Stimulated activated CD4-positive, alpha-beta T cell treated with anti-CD3 and anti-CD28 coated beads, Interleukin-12 subunit alpha, Interleukin-12 subunit beta, amount 100 ng/mL, for 4 hours (primary cell): ENCODE measurements around the gene SPC24.
A peak's percentile ranks its signal among the peaks of the same experiment; 100 is the strongest.

Experiments
- DNase-seq: peaks from one replicate; pipeline ENCODE4 v3.0.0-alpha.2; 2020

SPC24 gene

DNA sequence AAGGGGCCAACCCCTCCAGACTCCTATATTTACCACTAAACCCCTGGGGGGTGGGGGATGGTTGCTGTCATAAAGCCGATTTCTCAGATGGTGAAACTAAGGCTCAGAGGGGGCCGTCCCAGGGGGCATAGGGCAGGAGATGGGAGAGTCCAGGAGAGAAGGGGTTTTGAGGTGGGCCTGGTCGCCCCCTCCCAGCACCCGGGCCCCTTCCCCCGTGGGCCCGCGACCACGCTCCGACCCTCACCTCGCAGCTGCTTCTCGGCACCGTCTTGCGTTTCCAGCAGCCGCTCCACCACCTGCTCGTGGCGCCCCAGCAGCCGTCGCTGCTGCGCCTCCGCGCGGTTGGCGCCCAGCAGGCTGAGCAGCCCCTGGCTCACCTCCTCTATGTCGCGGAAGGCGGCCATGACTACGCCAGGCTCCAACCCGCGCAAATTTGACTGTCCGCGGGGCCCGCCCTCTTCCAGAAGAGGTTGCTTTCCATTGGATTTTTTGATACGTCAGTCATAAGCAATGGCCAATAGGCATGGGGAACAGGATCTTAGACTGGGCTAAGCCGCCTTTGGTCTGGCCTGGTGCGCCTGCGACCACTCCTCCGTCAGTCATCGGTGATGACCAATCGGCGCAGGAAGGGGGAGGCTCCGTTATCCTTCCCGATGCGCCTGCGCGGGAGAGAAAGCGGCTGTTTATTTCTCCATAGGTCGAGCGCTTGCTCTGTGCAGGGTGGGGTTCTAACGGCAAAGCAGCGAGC, at the start of gene SPC24:
Gene SPC24 (minus strand): TSS at position 410 of the 748 bp plus-strand sequence. CDS start 6 bp downstream, at position 404.
- DNase-seq, result peak; percentile 85

- no peak for DNase-seq
Observed at GRCh38 chr19:11204943-11205349, 49.4 kb upstream of the SPC24 start.

- no peak for DNase-seq
Observed at GRCh38 chr19:11204076-11204602, 48.6 kb upstream of the SPC24 start.

GRCh38 chr19:11203194-11204075, 47.9 kb upstream of the SPC24 start:
- DNase-seq, result peak; percentile 44

GRCh38 chr19:11202488-11203193, 47.1 kb upstream of the SPC24 start:
- DNase-seq, result no peak

GRCh38 chr19:11201791-11202190, 46.2 kb upstream of the SPC24 start:
- no peak for DNase-seq

DNA sequence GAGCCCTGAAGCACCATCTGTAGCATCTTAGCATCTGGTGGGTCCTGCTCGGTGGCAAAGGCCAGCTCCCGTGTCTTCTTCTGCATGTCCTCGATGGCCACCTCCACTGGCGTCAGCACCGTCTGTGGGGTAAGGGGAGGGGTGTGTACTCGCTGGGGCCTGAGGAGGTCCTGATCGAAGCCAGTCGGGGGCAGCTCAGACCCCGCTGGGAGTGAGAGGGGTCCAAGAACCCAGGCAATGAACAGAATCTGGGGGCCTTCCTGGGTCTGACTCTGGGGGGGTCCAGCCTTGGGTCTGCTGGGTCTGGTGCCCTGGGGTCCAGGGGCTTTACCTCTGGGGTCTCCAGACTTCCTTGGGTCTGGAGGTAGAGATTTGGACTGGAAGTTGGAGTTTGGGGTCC, 45.3 kb upstream of the SPC24 start:
- DNase-seq, result no peak

DNA sequence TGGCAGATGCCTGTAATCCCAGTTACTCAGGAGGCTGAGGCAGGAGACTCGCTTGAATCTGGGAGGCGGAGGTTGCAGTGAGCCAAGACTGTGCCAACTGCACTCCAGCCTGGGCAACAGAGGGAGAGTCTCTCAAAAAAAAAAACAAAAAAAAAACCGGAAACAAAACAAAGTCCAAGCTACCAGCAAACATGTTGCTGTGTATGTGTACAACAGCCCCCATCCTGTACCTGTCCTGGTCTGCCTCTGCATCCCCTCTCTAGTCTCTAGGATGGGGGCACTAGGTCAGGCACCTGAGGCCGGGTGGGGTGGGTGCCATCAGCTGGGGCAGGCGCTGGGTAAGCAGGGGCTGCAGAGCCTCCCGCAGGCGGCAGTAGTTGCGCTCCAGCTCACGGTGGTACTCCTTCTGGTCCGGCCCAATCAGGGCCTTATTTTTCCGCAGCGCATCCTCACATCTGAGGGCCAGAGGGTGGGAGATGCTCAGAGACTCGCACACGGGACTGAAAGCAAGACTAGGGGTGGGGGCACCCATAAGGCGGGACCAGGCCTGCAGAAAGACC, 44.5 kb upstream of the SPC24 start:
- DNase-seq, result no peak

- DNase-seq, result no peak
Observed at GRCh38 chr19:11199517-11199916, 43.9 kb upstream of the SPC24 start.

GRCh38 chr19:11198769-11199424, 43.3 kb upstream of the SPC24 start:
- no peak for DNase-seq

- no peak for DNase-seq
Observed at GRCh38 chr19:11198175-11198534, 42.6 kb upstream of the SPC24 start.

- DNase-seq, result peak; percentile 76
Observed at GRCh38 chr19:11197291-11198174, 42.0 kb upstream of the SPC24 start, which contains the start of gene KANK2. KANK2 (minus strand) TSS chr19:11197545; CDS start chr19:11194511, 3,034 bp downstream.

- DNase-seq, result no peak
Observed at GRCh38 chr19:11196406-11197287, 41.1 kb upstream of the SPC24 start.

DNA sequence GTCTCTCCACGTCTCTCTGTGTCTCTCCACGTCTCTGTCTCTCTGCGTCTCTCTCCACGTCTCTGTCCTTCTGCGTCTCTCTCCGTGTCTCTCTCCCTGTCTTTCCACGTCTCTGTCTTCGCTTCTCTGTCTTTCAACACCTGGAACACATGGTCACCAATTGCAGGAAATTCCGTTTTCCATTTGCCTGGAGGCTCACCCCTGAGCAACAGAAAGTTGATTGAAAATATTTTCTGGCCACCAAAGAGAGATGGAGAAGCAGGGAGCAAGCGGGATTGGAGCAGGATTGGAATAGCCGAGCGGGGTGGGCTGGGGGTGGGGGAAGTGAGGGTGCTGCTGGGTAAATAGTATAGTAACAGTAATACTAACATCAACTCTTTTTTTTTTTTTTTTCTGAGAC, 40.1 kb upstream of the SPC24 start:
- no peak for DNase-seq

- DNase-seq, result no peak
Observed at GRCh38 chr19:11194656-11195558, 39.3 kb upstream of the SPC24 start.

DNA sequence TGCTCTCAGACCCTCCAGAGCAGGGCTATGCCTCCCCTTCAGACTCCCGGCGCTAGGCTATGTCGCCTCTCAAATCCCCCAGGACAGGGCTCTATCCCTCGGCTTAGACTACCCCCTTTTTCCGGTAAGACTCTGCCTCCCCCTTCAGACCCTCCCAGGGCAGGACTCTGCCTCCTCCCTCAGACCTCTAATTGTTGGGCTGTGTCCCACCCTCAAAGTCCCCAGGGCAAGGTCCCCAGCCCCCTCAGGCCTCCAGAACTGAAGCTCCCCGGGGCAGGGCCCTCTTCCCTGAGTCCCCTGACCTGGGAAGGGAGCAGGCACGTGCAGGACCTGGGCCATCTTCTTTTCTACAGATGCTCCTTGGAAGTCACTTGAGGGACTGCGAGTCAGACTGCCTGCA, 38.6 kb upstream of the SPC24 start:
- DNase-seq, result no peak

DNA sequence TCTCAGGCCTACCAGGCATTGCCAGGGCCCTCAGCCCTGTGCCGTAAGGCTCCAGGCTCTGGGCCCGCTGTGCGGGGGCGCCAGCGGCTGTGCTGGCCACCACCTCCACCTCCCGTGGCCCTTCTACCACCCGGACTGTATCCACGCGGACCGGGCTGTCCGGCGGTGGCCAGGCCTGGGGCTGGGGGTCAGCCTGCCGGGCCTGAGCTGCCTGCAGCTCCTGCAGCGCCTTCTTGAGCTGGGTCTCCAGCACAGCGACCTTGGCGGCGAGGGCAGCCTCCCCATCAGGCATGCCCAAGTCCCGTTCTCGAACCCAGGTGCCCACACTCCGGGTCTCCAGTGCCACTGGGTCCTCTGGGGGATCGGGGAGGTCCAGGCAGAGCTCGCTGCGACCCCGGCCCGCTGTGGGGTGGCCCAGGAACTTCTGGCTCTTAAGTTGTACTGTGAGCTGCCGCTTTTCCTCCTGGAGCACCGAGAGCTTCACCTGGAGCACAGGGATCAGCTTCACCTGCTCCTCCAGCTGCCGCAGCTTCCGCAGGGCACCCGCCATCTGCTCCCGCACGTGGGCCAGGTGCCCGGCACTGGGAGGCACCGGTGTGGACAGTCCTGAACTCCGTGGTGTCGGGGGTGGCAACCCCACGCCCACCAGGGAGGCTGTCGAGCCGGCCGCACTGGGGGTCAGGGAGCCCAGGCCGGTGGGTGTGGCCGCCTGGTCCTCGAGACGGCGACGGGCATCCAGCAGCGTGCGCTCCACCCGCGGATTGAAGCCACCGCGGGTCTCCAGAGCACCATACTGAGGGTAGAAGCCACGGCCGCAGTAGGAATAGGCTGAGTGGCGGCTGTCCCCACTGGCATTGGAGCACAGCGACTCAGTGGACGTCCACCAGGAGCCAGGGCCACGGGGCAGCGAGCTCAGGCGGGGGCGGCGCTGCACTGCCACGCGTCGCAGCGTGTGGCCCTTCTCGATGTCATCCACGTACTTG, 37.7 kb upstream of the SPC24 start:
- DNase-seq, result no peak

- no peak for DNase-seq
Observed at GRCh38 chr19:11191934-11192333, 36.4 kb upstream of the SPC24 start.
